ENCODE data around the gene ARHGAP25. TPM values are rescaled to one million over a fixed set of nuclear protein-coding genes. Genes with fewer than 3 reads are reported as not detected.

The ARHGAP25 gene
- total and polyA plus RNA-seq, 4 donors, result 3.5 to 7.0 (median 5.3) TPM

DNA sequence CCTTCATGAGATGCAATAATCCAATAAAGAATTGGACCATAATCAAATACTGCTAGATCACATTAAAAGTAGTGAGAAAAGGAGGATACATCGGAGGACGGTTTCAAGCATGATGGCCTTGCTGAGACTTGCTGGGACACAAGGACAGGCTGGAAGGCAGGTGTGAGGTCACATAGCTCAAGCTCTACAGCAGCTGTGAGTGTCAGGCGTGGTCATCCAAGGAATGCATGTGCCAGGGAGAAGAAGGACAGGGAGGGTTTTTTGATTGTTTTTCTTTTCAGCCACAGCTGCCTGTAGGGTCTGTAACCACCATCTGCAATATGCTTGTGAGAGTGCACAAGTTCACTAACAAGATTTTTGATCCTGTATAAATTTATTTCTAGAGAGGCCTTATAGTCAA lies 79.0 kb downstream of the ARHGAP25 start:
- H3K9ac ChIP-seq (ENCODE audit: low read depth in 1 of 2, low read length in 2 of 2), result no peak overlapping the region
- WGBS, result over 99% methylated on average over 3 of the region's 3 CpGs
- no peak for DNase-seq (ENCODE audit: low spot score)
- H3K36me3 ChIP-seq (ENCODE audit: control insufficient read depth in 4 of 4, insufficient read depth in 3 of 4, low read depth in 1 of 4, low read length in 3 of 4), result peaks cover 0 to 3% (median 0%) of the 10 kb centered on the region in 4 donors
- H3K4me1 ChIP-seq (ENCODE audit: control insufficient read depth in 4 of 4, insufficient read depth in 4 of 4, low read length in 3 of 4), result no peaks in the 10 kb centered on the region
- H3K27ac ChIP-seq (ENCODE audit: low read depth in 1 of 2, low read length in 2 of 2), result no peak overlapping the region
- no peaks in the 10 kb centered on the region for H3K9me3 ChIP-seq (ENCODE audit: control insufficient read depth in 4 of 4, low read length in 3 of 4)
- H3K27me3 ChIP-seq (ENCODE audit: control insufficient read depth in 4 of 4, insufficient read depth in 4 of 4, low read length in 3 of 4), result no peaks in the 10 kb centered on the region
- no peak overlapping the region for H3K4me3 ChIP-seq (ENCODE audit: low read depth in 1 of 3, low read length in 3 of 3)
- no peak for TF ChIP-seq TAF1 (conservative IDR thresholded peaks at IDR 0.05)
- no peak for TF ChIP-seq RXRA (IDR thresholded peaks at IDR 0.05)
- TF ChIP-seq JUND (IDR thresholded peaks at IDR 0.05), result no peak
- TF ChIP-seq, protein P1, sequence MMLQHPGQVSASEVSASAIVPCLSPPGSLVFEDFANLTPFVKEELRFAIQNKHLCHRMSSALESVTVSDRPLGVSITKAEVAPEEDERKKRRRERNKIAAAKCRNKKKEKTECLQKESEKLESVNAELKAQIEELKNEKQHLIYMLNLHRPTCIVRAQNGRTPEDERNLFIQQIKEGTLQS (IDR thresholded peaks at IDR 0.05), result no peak
- no peak for TF ChIP-seq FOXA2 (IDR thresholded peaks at IDR 0.05)
- no peak for TF ChIP-seq FOXA1 (IDR thresholded peaks at IDR 0.05)
- no peak for TF ChIP-seq HNF4A (conservative IDR thresholded peaks at IDR 0.05)
- TF ChIP-seq, protein P2, sequence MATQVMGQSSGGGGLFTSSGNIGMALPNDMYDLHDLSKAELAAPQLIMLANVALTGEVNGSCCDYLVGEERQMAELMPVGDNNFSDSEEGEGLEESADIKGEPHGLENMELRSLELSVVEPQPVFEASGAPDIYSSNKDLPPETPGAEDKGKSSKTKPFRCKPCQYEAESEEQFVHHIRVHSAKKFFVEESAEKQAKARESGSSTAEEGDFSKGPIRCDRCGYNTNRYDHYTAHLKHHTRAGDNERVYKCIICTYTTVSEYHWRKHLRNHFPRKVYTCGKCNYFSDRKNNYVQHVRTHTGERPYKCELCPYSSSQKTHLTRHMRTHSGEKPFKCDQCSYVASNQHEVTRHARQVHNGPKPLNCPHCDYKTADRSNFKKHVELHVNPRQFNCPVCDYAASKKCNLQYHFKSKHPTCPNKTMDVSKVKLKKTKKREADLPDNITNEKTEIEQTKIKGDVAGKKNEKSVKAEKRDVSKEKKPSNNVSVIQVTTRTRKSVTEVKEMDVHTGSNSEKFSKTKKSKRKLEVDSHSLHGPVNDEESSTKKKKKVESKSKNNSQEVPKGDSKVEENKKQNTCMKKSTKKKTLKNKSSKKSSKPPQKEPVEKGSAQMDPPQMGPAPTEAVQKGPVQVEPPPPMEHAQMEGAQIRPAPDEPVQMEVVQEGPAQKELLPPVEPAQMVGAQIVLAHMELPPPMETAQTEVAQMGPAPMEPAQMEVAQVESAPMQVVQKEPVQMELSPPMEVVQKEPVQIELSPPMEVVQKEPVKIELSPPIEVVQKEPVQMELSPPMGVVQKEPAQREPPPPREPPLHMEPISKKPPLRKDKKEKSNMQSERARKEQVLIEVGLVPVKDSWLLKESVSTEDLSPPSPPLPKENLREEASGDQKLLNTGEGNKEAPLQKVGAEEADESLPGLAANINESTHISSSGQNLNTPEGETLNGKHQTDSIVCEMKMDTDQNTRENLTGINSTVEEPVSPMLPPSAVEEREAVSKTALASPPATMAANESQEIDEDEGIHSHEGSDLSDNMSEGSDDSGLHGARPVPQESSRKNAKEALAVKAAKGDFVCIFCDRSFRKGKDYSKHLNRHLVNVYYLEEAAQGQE (IDR thresholded peaks at IDR 0.05), result no peak
- TF ChIP-seq RAD21 (IDR thresholded peaks at IDR 0.05), result no peak
- no peak for TF ChIP-seq HNF4G (IDR thresholded peaks at IDR 0.05)
- no peak for TF ChIP-seq SP1 (IDR thresholded peaks at IDR 0.05)
- TF ChIP-seq, protein P3, sequence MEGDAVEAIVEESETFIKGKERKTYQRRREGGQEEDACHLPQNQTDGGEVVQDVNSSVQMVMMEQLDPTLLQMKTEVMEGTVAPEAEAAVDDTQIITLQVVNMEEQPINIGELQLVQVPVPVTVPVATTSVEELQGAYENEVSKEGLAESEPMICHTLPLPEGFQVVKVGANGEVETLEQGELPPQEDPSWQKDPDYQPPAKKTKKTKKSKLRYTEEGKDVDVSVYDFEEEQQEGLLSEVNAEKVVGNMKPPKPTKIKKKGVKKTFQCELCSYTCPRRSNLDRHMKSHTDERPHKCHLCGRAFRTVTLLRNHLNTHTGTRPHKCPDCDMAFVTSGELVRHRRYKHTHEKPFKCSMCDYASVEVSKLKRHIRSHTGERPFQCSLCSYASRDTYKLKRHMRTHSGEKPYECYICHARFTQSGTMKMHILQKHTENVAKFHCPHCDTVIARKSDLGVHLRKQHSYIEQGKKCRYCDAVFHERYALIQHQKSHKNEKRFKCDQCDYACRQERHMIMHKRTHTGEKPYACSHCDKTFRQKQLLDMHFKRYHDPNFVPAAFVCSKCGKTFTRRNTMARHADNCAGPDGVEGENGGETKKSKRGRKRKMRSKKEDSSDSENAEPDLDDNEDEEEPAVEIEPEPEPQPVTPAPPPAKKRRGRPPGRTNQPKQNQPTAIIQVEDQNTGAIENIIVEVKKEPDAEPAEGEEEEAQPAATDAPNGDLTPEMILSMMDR (IDR thresholded peaks at IDR 0.05; ENCODE audit: low read depth, low read length, missing input control), result no peak
- TF ChIP-seq, protein P4, sequence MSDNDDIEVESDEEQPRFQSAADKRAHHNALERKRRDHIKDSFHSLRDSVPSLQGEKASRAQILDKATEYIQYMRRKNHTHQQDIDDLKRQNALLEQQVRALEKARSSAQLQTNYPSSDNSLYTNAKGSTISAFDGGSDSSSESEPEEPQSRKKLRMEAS (IDR thresholded peaks at IDR 0.05), result no peak
- TF ChIP-seq, protein P5, sequence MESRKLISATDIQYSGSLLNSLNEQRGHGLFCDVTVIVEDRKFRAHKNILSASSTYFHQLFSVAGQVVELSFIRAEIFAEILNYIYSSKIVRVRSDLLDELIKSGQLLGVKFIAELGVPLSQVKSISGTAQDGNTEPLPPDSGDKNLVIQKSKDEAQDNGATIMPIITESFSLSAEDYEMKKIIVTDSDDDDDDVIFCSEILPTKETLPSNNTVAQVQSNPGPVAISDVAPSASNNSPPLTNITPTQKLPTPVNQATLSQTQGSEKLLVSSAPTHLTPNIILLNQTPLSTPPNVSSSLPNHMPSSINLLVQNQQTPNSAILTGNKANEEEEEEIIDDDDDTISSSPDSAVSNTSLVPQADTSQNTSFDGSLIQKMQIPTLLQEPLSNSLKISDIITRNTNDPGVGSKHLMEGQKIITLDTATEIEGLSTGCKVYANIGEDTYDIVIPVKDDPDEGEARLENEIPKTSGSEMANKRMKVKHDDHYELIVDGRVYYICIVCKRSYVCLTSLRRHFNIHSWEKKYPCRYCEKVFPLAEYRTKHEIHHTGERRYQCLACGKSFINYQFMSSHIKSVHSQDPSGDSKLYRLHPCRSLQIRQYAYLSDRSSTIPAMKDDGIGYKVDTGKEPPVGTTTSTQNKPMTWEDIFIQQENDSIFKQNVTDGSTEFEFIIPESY (IDR thresholded peaks at IDR 0.05), result no peak
- TF ChIP-seq YY1 (IDR thresholded peaks at IDR 0.05), result no peak
- TF ChIP-seq GABPA (IDR thresholded peaks at IDR 0.05 in 1 of 2, conservative IDR thresholded peaks at IDR 0.05 in 1 of 2), result no peak
- TF ChIP-seq EGR1 (IDR thresholded peaks at IDR 0.05; ENCODE audit: low read depth in 2 of 2), result no peak
- TF ChIP-seq NR2F2 (IDR thresholded peaks at IDR 0.05), result no peak
